Loucy (cell line): Measurements from ENCODE around the gene XRCC1.

Experiments used
- H2AFZ ChIP-seq: fragments of 200-600 bp; sonication (generic); 2 replicates; pipeline ENCODE4 v1.6.0; 2016; ENCODE audit warnings: antibody characterized with exemption, mild to moderate bottlenecking, low read length, moderate library complexity
- H3F3A ChIP-seq: fragments of 200-600 bp; 2 replicates; pipeline ENCODE4 v1.6.0; 2016; ENCODE audit warnings: antibody characterized with exemption, low read depth, mild to moderate bottlenecking
- H3K27me3 ChIP-seq: fragments of 200-600 bp; sonication (generic); 2 replicates; pipeline ENCODE4 v1.6.1; 2014; ENCODE audit warnings: low read length, mild to moderate bottlenecking; ENCODE audit not compliant: insufficient read depth, poor library complexity, severe bottlenecking
- H3K36me3 ChIP-seq: fragments of 200-600 bp; sonication (generic); 2 replicates; pipeline ENCODE4 v1.6.1; 2016; ENCODE audit warnings: low read length; ENCODE audit not compliant: insufficient read depth
- H3K4me1 ChIP-seq: fragments of 200-600 bp; sonication (generic); 2 replicates; pipeline ENCODE4 v1.5.1; 2014; ENCODE audit warnings: low read length, mild to moderate bottlenecking; ENCODE audit not compliant: insufficient read depth, poor library complexity, severe bottlenecking
- H3K4me2 ChIP-seq: fragments of 200-600 bp; sonication (generic); 2 replicates; pipeline ENCODE4 v1.6.0; 2014; ENCODE audit warnings: antibody characterized with exemption, low read length, low read depth, mild to moderate bottlenecking; ENCODE audit not compliant: poor library complexity, severe bottlenecking
- H3K4me3 ChIP-seq: fragments of 200-600 bp; sonication (generic); 2 replicates; pipeline ENCODE4 v1.5.1; 2014; ENCODE audit warnings: low read length, mild to moderate bottlenecking, mixed read lengths; ENCODE audit not compliant: poor library complexity, severe bottlenecking
- H3K79me2 ChIP-seq: fragments of 200-600 bp; sonication (generic); 2 replicates; pipeline ENCODE4 v1.6.1; 2014; ENCODE audit warnings: low read length; ENCODE audit not compliant: insufficient read depth
- H3K9ac ChIP-seq: fragments of 200-600 bp; sonication (generic); 2 replicates; pipeline ENCODE4 v1.6.0; 2014; ENCODE audit warnings: mild to moderate bottlenecking, low read depth, low read length, moderate library complexity; ENCODE audit not compliant: poor library complexity, severe bottlenecking
- H3K9me2 ChIP-seq: fragments of 200-600 bp; sonication (generic); replicated peaks from 2 replicates; pipeline ENCODE4 v1.6.1; 2016; ENCODE audit warnings: low read depth, low read length, mixed read lengths
- H3K9me3 ChIP-seq: fragments of 200-600 bp; sonication (generic); 2 replicates; pipeline ENCODE4 v1.6.1; 2014; ENCODE audit warnings: mild to moderate bottlenecking, antibody characterized with exemption, low read length, low read depth; ENCODE audit not compliant: insufficient read depth
- H4K20me1 ChIP-seq: fragments of 200-600 bp; sonication (generic); 2 replicates; pipeline ENCODE4 v1.6.0; 2014; ENCODE audit warnings: antibody characterized with exemption, low read length, mild to moderate bottlenecking; ENCODE audit not compliant: insufficient read depth, poor library complexity, severe bottlenecking
- EZH2phosphoT487 ChIP-seq: fragments of 200-600 bp; IDR thresholded peaks from 2 replicates; pipeline ENCODE4 v1.6.1; 2018; ENCODE audit warnings: antibody characterized with exemption, mild to moderate bottlenecking, moderate library complexity, borderline replicate concordance
- TF ChIP-seq, protein P1 (sequence below): fragments of 200-600 bp; sonication (generic); conservative IDR thresholded peaks from 2 replicates; pipeline ENCODE4 v1.5.1; 2014; ENCODE audit warnings: mild to moderate bottlenecking, antibody characterized with exemption, low read length

Gene XRCC1

DNA sequence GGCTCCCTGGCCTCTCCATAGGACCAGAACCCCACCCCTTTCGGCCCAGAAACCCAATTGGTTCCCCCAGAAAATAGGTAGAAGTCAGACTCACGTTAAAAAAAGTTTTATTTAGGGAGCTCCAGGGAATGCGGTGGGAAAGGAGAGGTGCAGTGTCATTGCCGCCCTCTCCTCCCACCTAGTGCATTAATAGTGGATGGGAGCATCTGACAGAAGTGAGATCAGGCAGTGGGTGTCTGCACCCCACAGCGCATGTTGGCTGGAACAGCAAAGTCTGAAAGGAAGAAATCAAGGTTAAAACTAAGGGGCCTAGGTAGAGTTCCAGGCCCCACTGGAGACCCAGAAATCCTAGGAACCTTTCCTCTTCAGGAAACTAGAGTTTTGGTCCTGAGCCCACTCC lies 68.7 kb downstream of the XRCC1 start:
- Histone ChIP-seq H3K27me3 (no peaks in the 10 kb centered on the region), H3K4me3 (no peak overlapping the region), H3K4me2 (no peak overlapping the region), H3K79me2 (no peaks in the 10 kb centered on the region), H4K20me1 (no peaks in the 10 kb centered on the region), H3K9me2 (no peaks in the 10 kb centered on the region), H2AFZ (no peak overlapping the region), H3K9me3 (no peaks in the 10 kb centered on the region), H3K36me3 (peaks cover 20% of the 10 kb centered on the region; the same call in 1 of the 2 replicates), H3K9ac (no peak overlapping the region), H3F3A (no peaks in the 10 kb centered on the region), H3K4me1 (peaks cover 15% of the 10 kb centered on the region)
- TF ChIP-seq, protein P1, sequence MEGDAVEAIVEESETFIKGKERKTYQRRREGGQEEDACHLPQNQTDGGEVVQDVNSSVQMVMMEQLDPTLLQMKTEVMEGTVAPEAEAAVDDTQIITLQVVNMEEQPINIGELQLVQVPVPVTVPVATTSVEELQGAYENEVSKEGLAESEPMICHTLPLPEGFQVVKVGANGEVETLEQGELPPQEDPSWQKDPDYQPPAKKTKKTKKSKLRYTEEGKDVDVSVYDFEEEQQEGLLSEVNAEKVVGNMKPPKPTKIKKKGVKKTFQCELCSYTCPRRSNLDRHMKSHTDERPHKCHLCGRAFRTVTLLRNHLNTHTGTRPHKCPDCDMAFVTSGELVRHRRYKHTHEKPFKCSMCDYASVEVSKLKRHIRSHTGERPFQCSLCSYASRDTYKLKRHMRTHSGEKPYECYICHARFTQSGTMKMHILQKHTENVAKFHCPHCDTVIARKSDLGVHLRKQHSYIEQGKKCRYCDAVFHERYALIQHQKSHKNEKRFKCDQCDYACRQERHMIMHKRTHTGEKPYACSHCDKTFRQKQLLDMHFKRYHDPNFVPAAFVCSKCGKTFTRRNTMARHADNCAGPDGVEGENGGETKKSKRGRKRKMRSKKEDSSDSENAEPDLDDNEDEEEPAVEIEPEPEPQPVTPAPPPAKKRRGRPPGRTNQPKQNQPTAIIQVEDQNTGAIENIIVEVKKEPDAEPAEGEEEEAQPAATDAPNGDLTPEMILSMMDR = no peak
- TF ChIP-seq EZH2phosphoT487 = no peak

DNA sequence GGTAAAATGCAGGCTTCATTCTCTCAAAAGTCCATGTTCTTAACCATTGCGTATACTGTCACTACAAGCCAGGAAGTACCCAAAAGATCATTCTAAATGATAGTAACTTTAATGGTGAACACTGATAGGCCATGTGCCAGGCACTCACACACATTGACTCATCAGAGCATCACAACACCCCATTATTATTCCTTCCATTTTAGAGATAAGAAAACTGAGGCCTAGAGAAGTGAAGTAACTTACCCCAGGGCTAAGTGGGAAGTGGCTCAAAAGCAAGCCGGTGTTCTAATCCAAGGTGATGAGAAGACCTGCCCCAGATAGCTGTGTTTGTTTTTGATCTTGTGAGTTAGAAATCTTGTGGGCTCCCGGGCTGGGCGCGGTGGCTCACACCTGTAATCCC lies 69.4 kb downstream of the XRCC1 start:
- H3K79me2 ChIP-seq = no peaks in the 10 kb centered on the region
- H3K4me3 ChIP-seq = no peak overlapping the region
- H3K9me3 ChIP-seq = no peaks in the 10 kb centered on the region
- H3K27me3 ChIP-seq = no peaks in the 10 kb centered on the region
- no peak overlapping the region for H3K9ac ChIP-seq
- no peaks in the 10 kb centered on the region for H3K9me2 ChIP-seq
- no peaks in the 10 kb centered on the region for H4K20me1 ChIP-seq
- H3K4me2 ChIP-seq = no peak overlapping the region
- H2AFZ ChIP-seq = no peak overlapping the region
- TF ChIP-seq, protein P1 = no peak
- no peak for TF ChIP-seq EZH2phosphoT487
- no peaks in the 10 kb centered on the region for H3F3A ChIP-seq
- peaks cover 17% of the 10 kb centered on the region; the same call in 1 of the 2 replicates for H3K36me3 ChIP-seq
- peaks cover 15% of the 10 kb centered on the region for H3K4me1 ChIP-seq

DNA sequence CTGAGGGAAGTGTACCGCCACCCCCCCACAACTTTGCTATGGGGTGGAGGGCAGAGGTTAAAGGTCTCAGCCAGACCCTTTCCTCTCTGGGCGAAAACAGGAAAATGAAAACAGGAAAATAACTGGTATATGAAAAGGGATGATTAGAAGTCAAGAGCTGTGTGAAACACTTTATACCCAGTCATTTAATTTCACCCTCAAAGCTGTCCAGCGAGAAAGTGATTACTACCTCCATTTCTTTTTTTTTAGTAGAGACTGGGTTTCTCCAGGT lies 70.2 kb downstream of the XRCC1 start:
- Histone ChIP-seq H3K9me2 (no peaks in the 10 kb centered on the region), H2AFZ (no peak overlapping the region), H3K9me3 (no peaks in the 10 kb centered on the region), H4K20me1 (no peaks in the 10 kb centered on the region), H3F3A (no peaks in the 10 kb centered on the region), H3K79me2 (no peaks in the 10 kb centered on the region), H3K27me3 (no peaks in the 10 kb centered on the region), H3K4me3 (peak overlapping the region; percentile 84), H3K36me3 (peaks cover 12% of the 10 kb centered on the region; the same call in 1 of the 2 replicates), H3K4me2 (peak overlapping the region; percentile 82), H3K4me1 (peaks cover 15% of the 10 kb centered on the region), H3K9ac (peak overlapping the region; percentile 82)
- no peak for TF ChIP-seq EZH2phosphoT487

DNA sequence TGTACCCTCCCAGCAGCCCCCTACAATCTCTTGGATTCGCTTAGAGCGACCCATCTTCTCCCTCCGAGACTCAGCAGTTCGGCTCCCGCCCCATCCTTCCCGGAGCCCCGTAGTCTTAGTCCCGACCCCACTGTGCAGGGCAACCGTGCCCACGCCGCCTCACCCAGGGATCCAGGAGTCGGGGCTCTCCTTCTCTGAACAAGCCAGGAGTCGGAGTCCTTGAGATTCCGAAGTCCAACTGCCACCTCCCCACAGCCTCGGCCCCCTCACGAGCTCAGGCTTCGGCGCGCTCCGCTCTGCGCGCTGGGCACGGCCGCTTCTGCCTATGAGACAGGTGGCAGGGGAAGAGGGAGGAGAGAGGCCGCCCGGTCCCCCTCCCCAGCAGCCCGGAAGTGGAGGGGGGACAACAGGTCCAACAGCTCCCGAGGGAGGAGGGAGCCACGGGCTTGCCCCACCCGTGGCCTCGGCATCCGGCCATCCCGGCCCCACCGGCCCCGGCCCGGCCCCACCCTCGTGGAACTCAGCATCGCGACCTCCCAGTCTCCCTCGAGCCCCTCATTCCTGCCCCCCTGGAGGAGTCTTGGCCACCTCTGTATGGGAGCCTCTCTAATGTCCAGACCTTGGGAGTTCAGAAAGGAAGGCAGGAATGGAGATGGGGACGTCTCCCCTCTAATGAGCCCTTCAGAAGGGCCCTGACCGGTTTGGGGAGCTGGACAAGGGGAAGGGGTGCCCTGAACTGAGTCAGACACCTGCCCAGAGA lies 70.7 kb downstream of the XRCC1 start, which contains the start of gene PHLDB3:
TSS of gene PHLDB3 (minus strand) at position 321 of the 760 bp plus-strand sequence. CDS start 628 bp downstream, outside the sequence.
- Histone ChIP-seq H2AFZ (peak within 1 kb of the TSS; percentile 94), H3K9me2 (no peaks in the 10 kb centered on the region), H3K4me1 (peaks cover 15% of the 10 kb centered on the region), H3K9ac (peak within 1 kb of the TSS; percentile 82), H3K9me3 (no peaks in the 10 kb centered on the region), H3K27me3 (no peaks in the 10 kb centered on the region), H3F3A (no peaks in the 10 kb centered on the region), H3K79me2 (no peaks in the 10 kb centered on the region), H3K4me2 (peak within 1 kb of the TSS; percentile 82), H3K4me3 (peak within 1 kb of the TSS; percentile 84), H3K36me3 (peaks cover 12% of the 10 kb centered on the region; the same call in 1 of the 2 replicates), H4K20me1 (no peaks in the 10 kb centered on the region)
- TF ChIP-seq, protein P1 = no peak
- no peak for TF ChIP-seq EZH2phosphoT487
